GM21723 (cell line): ENCODE data around the gene ABHD16A.

Experiments
- ATAC-seq: cut with Tn5 transposase; IDR thresholded peaks from one replicate; pipeline ENCODE4 v1.9.1; 2021; ENCODE audit warnings: mild to moderate bottlenecking, moderate library complexity; ENCODE audit not compliant: unreplicated experiment

Gene ABHD16A

DNA sequence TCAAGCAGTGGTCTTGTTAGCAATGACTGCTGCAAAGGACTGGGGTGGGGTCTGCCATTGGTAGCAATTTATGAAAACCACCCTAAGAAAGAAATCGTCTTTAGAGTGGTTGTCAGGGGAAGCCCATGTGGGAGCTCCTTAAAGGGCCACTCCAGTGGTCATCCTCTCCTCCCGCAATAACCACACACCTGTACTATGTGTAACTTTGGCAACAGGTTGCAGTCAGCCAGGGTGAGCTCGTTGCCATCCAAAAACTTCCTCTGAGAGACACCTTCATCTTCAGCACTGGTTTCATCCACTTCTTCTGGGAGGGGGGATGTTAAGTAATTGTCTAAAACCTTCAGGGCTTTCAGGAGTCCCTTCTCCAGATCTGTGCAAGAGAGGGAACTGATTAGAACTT, 28.9 kb upstream of the ABHD16A start:
- ATAC-seq, result no peak

DNA sequence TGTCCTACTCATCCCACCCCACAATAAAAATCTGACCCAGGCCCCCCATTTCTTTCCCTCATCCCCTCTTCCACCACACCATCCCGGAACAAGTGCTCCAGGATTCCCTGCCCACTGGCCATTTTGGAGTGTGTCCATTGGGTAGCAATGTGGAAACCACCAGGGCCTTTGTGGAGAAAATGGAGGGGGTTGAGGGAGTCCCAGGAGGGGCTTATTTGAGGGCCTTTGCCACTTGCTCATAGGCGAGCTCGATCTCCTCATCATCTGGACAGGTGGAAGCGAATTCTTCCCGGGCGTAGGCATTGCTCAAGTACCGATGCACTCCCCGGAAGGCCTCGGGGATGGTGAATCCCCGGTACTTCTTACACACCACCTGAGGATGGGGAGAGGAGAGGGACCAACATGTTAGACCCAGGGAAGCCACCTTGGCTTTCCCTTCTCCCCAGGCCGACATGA, 27.5 kb upstream of the ABHD16A start:
- ATAC-seq, result no peak

DNA sequence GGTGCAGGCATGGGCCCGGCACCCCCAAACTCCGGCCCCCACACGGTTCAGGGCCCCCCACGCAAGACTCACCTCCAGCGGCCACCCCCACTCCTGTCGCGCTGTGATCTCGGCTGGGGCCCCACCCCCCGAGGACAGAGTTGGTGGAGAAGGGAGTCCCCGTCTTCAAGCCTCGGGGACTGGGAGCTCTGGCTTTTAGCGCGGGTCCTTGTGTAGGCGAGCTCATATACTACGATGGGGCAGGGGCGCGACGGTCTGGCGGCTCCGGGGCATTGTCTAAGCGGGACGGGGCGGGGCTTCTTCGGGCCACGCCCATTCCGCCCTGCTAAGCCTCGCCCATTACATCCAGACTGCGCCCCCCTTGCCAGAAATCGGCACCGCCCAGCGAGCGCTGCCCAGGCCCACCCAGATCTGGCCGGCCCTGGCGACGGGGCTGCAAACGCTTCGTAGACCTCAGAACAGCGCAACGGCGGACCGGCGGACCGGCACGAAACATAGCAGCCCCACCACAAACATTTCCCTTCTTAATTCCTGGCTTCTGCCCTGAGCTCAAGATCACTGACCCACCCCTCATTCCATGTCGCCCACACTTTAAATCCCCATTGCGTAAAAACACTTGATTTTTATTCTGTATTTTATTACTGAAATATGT, 27.0 kb upstream of the ABHD16A start:
- ATAC-seq, result peak; percentile 44

DNA sequence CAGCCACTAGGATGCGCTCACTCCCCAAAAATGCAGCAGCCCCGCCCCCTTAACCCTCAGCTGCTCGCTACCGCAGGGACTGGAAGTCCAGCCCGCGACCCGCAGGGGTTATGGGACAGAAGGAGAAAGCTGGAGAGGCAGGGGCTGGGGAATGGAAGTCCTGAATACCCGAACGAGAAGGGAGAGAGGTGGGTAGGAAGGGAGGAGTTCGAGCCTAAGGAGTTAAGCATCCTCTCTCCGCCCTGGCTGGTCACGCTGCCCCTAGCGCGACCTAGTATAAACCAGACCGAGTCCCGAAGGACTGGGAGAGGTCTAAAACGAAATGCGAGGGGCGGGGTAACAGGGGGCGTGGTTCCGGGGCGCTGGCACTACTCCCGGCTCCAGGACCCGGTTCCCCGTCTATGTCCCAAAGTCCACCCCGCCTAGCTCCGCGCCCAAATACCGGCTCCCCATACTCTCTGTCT, 26.4 kb upstream of the ABHD16A start:
- peak; percentile 58 for ATAC-seq

GRCh38 chr6:31728767-31729514, 25.8 kb upstream of the ABHD16A start, which contains the start of gene DDAH2:
Gene DDAH2 (minus strand): TSS chr6:31729299. CDS start chr6:31729161, 138 bp downstream.
- no peak for ATAC-seq

DNA sequence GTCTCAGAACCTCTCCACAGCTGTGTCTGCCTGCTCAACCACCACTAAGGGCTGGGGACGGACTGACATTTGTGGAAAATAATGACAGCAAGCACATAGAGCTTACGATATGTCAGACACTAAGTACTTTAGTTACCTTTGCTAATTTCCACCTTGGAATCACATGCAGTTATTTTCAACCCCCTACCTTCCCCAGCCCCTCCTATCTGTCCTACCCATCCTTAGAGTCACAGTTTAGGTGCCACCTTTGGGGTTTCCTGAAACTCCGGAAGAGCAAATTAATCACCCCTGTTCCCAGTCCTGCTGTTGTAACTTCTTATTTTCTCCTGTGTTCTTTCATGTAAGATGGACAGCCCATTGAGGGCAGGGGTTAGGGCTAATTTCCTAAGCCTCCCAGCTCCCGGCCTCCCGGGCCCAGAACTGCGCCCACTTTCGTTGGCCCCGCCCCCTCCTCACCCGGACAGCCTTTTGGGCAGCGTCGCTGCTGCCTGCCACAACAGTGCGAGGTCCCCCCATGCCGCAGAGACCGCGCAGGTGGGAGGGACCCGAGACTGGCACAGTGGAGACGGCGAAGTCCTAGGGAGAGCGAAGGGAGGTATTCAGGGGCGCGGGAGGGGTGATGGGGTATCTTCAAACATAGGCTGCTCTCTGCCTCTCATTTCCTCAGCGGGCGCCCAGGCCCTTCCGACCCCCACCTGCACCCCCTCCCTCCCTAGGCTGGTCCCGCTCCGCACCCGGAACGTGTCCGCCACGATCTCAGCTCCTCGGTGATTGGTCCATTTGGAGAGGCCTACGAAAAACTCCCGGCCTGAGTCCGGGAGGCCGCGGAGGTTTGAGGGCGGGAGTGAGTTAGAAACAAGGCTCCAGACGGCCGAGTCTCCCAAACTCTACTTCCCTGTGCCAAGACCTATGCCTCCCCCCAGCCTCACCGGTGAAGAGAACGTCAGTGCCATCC, 24.9 kb upstream of the ABHD16A start:
- no peak for ATAC-seq

GRCh38 chr6:31727034-31727716, 24.1 kb upstream of the ABHD16A start:
- no peak for ATAC-seq

DNA sequence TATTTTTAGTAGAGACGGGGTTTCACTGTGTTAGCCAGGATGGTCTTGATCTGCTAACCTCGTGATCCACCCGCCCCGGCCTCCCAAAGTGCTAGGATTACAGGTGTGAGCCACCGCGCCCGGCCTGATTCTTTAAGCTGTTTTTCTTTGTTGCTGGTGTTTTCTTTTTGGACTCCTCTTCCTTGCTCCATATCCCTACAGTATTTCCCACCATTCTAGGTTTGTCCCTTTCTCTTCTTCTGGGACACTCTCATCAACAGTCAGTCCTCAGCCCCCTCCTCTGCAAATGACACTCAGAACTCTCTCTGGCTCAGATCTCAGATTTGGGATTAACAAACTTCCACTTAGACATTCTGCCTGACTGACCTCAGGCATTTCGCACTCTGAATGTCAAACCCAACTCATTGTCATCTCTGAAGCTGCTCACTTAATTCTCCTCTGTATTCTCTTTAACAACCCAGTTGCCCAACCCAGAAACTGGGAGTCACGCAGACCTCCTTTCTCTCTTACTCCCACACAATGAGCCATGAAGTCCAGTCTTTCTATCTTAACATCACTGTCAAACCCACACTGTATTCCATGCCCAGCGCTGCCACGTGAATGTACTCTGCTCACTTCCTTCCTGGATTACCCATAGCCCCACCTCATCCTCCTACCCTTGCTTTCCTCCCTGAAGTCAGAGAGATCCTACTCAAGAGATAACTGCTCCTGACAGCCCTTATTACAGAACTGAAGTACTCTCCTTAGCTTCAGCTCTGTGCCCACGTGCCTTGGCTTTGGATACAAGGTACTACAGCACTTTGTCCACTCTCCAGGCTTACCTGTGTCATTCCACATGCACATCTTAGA, 22.6 kb upstream of the ABHD16A start:
- no peak for ATAC-seq

- no peak for ATAC-seq
Measured at GRCh38 chr6:31723980-31724691, 21.0 kb upstream of the ABHD16A start.

DNA sequence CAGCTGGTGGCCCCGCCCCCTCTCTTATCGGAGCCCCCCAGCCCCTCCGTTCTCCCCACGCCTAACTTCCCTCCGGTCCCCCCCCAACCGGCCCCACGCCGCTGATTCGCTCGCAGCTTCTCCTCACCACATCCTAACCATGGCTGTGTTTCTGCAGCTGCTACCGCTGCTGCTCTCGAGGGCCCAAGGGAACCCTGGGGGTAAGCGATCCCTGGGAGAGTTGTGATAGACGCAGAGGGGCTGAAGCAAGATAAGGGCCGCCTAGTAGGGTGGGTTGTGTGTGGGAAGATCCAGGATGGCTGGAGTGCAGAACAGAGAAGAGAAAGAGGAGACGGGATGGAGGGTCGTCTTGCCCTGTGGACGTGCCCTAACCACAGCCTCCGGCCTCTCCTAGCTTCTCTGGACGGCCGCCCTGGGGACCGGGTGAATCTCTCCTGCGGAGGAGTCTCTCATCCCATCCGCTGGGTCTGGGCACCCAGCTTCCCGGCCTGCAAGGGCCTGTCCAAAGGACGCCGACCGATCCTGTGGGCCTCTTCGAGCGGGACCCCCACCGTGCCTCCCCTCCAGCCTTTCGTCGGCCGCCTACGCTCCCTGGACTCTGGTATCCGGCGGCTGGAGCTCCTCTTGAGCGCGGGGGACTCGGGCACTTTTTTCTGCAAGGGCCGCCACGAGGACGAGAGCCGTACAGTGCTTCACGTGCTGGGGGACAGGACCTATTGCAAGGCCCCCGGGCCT, 20.3 kb upstream of the ABHD16A start, which contains the start of gene MPIG6B:
Gene MPIG6B (plus strand): TSS at position 129 of the 735 bp plus-strand sequence. CDS start 11 bp downstream, at position 140.
- no peak for ATAC-seq

GRCh38 chr6:31722173-31722572, 19.0 kb upstream of the ABHD16A start:
- ATAC-seq, result no peak

GRCh38 chr6:31721351-31722020, 18.4 kb upstream of the ABHD16A start, which contains the start of gene LY6G6C:
Gene LY6G6C (minus strand): TSS chr6:31721746. CDS start chr6:31721679, 67 bp downstream.
- ATAC-seq, result no peak

GRCh38 chr6:31720196-31720770, 17.2 kb upstream of the ABHD16A start:
- no peak for ATAC-seq

DNA sequence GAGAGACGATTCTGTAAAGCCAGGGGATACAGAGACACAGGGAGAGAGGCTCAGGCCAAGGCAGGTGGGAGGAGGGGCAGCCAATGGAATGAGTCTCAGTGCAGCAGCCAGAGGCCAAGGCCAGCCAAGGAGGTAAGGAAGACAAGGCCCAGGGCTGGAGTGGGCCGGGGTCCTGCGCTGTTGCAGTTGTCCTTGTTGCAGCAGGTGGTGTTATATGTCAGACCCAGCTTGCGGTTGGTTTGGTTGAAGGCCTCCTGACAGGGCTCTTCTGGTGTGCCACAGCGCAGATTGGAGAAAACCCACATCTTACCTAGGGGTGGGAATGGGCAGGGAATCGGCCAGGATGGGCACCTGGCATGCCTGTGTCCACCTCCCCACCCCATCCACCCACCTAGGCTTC, 15.9 kb upstream of the ABHD16A start:
- no peak for ATAC-seq

- no peak for ATAC-seq
Measured at GRCh38 chr6:31718265-31718664, 15.1 kb upstream of the ABHD16A start.

GRCh38 chr6:31717499-31718222, 14.5 kb upstream of the ABHD16A start:
- ATAC-seq, result no peak
